Measurements from ENCODE around the gene DGKZ.
"Not testable (repeated sequence)": the region's sequence is repeated elsewhere in the genome, so short reads cannot be mapped to it uniquely, and the experiment has no call there.

Gene DGKZ, protein sequence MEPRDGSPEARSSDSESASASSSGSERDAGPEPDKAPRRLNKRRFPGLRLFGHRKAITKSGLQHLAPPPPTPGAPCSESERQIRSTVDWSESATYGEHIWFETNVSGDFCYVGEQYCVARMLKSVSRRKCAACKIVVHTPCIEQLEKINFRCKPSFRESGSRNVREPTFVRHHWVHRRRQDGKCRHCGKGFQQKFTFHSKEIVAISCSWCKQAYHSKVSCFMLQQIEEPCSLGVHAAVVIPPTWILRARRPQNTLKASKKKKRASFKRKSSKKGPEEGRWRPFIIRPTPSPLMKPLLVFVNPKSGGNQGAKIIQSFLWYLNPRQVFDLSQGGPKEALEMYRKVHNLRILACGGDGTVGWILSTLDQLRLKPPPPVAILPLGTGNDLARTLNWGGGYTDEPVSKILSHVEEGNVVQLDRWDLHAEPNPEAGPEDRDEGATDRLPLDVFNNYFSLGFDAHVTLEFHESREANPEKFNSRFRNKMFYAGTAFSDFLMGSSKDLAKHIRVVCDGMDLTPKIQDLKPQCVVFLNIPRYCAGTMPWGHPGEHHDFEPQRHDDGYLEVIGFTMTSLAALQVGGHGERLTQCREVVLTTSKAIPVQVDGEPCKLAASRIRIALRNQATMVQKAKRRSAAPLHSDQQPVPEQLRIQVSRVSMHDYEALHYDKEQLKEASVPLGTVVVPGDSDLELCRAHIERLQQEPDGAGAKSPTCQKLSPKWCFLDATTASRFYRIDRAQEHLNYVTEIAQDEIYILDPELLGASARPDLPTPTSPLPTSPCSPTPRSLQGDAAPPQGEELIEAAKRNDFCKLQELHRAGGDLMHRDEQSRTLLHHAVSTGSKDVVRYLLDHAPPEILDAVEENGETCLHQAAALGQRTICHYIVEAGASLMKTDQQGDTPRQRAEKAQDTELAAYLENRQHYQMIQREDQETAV

DNA sequence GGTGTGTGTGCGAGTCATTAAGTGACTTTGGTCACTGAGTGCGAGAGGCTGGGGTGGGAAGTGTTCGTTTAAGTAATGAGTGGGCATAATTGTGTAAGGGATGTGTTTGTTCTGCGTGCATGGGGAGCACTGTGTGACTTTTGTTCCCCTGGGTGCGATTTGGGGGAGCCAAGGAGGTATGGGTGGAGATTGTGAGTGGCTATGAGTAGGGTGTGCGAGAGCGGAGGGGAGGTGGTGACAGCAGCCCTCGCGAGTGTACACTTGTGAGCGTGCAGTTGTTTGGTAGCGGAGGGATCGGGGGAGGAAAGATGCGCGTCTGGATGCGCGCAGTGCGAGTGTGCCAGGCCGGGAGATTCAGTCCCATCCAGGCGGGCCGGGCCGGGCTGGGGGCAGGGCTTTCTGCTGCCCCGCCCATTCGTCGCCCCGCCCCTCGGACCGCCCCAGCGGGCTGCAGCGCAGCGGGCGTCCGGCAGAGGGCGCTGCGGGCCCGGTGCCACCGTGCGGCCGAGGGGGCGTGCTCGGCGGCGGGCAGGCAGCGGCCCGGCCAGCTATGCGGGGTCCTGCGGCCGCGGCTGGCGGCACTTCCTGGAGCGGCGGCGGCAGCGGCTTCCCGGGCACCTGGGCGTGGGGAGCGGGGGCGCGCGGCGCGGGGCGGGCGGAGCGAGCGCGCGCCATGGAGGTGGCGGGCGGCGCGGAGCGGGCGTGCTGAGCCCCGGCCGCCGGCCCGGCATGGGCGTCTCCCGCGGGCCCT lies at the start of gene DGKZ:
Gene DGKZ (plus strand): TSS at position 578 of the 751 bp plus-strand sequence. CDS start 197 bp downstream, outside the sequence.
- peak; percentile 98 for DNase-seq

DNA sequence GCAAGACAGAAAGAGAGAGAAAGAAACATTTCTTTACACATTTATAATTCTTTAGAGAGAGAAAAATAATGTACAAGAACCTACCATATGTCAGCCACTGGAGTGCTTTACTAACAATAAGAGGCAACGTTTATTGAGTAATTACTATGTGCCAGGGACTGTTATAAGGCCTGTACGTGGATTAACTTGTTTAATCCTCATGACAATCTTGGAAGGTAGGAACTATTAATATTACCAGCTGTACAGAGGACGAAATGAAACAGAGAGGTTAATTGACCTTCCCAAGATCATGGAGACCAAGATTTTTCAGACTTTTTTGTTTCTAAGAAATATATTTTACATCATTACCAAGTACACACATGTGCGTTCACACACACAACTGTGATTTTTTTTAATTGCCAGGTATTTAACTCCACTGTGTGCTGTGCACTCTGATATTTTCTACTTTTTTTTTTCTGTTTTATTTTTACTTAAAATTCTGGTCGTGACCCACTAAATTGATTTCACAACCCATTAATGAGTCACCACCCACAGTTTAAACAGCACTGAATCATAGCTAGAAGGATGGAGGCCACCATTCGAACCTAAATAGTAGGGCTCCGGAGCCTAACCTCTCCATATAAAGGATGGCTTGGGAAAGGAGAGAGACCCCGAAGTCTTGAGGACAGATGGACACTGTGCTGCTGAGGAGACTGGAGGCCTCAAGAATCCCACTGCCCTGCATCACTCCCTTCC lies 48.4 kb upstream of the DGKZ start:
- DNase-seq = no peak

DNA sequence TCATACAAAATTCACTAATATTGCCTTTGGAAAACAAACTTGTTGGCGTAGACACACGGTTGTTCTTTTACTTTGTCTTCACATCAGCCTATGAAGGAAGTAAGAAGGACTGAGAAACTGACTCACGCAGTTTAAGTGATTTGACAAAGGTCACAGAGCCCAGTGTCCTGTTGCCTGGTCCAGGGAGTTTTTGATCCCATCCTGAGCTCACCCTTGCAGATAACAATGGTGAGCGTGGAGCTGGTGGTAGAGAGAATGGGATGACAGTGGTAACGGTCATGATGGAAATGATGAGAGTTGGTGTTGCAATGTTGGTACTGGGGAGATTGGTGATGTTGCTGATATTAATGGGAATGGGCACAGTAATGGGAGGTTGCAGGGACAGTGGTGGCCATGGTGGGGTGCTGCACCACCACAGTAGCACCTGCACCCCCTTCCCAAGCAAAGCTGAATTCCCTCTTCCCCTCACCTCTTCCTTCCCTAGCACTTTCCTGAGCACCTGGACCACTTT lies 47.8 kb upstream of the DGKZ start:
- DNase-seq = no peak

DNA sequence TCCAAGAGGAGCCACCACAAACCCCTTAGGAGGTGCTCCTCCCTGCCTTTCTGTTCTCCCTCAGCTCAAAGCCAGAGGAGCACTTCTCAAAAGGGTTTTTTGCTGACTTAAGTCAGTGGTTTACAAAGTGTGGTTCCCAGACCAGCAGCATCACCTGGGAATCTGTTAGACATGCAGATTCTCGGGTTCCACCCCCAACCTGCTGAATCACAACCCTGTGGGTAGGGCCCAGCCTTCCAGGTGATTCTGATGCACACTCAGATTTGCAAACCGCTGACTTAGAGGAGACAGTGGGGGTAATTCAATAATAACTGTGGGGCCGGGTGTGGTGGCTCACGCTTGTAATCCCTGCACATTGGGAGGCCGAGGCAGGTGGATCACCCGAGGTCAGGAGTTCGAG lies 47.0 kb upstream of the DGKZ start:
- no peak for DNase-seq

DNA sequence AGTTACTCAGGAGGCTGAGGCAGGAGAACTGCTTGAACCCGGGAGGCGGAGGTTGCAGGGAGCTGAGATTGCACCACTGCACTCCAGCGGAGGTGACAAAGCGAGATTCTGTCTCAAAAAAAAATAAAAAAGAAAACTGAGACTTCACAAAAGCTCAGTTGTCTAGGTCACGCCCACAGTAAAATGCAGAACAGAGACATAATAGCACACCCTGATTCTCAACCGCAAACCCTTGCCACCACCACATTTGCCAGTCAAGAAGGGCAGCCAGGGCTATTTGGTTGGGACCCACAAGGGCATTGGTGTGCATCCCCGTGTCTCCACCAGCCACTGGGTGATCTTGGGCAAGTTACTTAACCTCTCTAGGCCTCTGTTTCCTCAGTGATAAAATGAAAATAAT lies 44.4 kb upstream of the DGKZ start:
- no peak for DNase-seq

DNA sequence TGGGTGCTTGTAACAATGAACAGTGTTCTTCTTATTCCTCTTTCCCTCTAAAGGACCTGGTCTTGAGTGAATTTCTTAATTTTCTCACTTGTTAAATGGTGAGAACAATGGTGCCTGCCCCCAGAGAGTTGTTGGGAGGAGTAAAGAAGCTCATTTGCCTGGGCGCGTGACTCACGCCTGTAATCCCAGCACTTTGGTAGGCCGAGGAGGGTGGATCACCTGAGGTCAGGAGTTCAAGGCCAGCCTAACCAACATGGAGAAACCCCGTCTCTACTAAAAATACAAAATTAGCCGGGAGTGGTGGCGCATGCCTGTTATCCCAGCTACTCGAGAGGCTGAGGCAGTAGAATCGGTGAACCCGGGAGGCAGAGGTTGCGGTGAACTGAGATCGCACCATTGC lies 43.2 kb upstream of the DGKZ start:
- DNase-seq = not testable (repeated sequence)

DNA sequence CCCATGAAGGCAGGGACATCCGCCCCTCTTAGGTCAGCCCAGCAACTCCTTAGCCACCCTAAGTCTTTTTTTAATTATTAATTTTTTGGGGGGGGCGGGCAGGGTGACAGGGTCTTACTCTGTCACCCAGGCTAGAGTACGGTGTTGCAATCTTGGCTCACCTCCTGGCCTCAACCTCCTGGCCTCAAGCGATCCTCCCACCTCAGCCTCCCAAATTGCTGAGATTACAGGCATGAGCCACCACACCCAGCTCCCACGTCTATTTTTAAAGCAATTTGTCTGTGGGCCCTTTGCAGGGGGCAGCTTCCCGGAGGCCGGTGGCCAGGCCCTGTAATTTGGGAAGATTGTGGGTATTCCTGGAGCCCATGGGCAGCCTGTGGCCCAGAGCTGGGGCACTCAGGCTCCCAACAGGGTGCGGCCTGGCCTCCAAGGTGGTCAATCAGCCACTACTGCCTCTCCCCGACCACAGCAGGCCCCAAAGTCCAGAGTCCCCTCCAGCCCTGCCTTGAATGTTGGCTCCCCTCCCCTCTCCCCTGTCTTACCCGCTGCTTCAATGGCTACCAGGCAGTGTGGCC lies 42.6 kb upstream of the DGKZ start:
- DNase-seq = no peak

DNA sequence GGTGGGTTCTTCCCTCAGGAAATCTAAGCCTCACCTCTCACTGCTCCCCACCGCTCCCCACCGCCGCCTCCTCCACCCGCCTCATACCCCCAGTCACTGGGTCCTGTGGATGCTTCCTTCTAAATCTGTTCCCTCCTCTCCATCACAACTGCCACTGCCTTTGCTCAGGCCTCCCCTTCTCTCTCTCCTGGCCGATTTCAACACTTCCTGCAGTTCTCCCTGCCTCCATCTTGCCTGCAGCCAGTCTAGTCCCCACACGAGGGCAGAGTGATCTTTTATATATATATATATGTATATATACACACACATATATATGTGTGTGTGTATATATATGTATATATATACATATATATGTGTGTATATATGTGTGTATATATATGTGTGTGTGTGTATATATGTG lies 42.0 kb upstream of the DGKZ start:
- no peak for DNase-seq

DNA sequence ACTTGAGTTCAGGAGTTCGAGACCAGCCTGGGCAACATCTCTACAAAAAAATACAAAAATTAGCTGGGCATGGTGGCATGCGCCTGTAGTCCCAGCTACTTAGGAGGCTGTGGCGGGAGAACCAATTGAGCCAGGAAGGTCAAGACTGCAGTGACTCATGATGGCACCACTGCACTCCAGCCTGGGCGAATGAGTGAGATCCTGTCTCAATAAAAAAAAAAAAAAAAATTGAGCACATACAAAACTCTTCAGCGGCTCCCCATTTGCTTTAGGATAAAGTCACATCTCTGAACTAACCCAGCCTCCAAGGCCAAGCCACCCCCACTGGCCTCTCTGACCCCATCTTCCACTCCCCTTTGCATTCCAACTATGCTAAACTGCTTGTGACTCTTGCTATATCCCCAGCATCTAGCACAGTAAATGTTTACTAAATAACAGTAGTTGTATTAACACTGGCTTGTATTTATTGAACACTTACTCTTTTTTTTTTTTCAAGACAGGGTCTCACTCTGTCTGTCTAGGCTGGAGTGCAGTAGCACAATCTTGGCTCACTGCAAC lies 40.9 kb upstream of the DGKZ start:
- no peak for DNase-seq

DNA sequence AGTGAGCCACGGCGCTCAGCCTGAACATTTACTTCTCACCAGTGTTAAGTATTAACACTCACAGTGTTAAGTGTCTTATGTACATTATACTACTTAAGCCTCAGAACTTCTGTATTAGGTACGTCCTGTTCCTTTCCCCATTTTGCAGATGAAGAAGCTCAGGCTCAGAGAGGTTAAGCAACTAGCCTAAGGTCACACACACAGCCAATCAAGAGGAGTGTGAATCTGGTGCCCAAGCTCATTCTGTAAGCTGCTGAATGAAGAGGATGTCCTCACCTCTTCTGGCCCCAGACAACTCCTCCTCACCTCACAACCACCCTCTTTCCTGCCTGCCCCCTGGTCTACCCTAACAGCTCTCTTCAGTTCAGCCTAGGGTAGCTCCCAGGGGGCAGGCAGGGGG lies 39.9 kb upstream of the DGKZ start:
- no peak for DNase-seq

DNA sequence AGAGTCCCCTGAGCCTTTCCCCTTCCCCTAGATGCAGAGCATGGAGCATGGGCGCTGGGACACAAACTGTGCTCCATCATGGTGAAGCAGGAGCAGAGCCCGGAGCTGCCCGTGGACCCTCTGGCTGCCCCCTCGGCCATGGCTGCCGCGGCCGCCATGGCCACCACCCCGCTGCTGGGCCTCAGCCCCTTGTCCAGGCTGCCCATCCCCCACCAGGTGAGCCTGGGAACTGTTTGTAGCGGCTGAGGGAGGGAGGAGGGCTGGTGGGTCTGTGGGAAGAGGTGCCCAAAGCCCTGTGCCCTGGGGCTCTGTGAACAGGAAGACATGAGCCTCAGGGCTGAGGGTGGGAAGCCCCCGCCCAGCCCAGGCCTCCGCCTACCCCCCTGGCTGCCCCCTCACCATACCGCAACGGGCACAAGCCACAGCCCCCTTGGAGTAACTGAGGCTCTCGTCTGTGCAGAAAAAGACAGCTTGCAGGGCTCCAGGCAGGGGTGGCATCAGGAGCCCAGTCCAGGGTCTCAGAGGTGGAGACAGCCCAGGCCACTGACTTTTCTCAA lies 39.4 kb upstream of the DGKZ start:
- DNase-seq = no peak

DNA sequence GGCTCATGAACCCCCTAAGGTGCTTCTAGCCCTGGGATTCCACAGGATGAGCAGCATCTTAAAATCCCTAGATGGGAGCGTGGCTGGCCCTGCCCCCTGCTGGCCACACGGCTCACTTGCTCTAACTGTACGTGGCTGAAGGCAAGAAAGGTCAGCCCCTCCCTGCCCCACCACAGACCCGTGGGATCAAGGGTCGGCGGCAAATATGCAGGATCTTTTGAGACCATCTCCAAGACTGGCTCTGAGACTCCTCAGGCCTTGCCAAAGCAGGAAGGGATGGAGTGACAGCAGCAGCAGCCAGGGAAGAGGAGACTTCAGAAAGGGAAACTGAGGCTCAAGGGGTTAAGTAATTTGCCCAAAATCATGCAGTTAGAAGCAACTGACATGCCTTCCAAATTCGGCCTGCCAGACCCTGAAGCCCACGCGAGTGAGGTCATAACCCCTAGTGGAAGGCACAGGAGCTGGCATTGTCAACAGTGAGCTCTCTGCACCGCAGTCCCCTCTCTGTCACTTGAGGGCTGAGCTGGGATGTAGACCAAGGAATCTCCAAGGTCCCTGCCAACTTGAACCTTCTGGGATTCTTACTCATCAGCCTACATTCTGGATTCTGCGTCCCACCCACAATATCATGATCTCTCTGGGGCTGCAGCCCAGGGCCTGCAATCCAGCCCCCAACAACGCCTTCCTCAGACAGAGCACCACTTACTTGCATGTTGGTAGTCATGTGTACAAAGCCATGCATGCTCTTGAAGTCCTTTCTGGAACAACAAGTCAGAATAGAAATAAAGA lies 38.4 kb upstream of the DGKZ start:
- DNase-seq = peak; percentile 85

DNA sequence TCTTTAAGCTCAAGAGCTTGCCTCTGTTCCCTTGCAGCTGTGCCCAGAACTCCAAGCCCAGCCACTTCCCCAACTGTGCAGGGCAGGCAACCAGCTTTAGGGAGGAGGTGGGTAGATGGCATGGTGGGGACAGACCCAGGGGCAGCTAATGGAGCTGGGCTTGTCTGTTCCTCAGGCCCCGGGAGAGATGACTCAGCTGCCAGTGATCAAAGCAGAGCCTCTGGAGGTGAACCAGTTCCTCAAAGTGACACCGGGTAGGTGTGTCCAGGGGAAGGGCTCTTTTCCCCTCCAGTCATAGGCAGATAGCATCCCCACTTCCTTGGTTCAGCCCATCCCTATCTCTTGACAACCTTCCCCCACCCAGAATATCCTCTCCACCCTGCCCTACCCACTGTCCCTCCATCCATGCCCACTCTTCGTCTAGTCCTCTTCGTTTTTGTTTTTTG lies 37.4 kb upstream of the DGKZ start:
- DNase-seq = no peak

DNA sequence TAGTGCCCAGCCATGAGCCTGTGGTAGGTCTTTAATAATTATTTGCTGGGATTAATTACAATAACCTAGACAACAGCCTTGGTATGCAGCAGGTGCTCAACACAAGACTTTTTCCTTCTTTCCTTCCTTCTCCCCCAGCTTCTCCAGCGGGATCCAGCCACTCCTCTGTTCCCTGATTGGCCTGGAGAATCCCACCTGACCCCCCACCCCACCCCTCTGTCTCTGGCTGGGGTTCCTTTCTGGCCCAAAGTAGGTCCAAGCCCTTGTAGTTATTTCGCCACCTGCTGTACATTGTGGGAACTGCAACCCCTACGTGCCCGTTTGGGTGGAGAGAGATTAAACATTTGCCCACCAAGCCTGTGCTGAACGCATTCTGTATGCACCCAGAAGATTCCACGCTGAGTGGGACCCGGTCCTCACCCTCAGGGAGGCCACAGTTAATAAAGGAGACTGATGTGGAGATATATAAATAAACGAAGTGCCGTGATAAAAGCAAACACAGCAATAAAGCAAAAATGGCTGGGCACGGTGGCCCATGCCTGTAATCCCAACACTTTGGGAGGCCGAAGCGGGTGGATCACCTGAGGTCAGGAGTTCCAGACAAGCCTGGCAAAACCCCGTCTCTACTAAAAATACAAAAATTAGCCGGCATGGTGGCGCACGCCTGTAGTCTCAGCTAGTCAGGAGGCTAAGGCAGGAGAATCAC lies 32.1 kb upstream of the DGKZ start:
- peak; percentile 91 for DNase-seq

DNA sequence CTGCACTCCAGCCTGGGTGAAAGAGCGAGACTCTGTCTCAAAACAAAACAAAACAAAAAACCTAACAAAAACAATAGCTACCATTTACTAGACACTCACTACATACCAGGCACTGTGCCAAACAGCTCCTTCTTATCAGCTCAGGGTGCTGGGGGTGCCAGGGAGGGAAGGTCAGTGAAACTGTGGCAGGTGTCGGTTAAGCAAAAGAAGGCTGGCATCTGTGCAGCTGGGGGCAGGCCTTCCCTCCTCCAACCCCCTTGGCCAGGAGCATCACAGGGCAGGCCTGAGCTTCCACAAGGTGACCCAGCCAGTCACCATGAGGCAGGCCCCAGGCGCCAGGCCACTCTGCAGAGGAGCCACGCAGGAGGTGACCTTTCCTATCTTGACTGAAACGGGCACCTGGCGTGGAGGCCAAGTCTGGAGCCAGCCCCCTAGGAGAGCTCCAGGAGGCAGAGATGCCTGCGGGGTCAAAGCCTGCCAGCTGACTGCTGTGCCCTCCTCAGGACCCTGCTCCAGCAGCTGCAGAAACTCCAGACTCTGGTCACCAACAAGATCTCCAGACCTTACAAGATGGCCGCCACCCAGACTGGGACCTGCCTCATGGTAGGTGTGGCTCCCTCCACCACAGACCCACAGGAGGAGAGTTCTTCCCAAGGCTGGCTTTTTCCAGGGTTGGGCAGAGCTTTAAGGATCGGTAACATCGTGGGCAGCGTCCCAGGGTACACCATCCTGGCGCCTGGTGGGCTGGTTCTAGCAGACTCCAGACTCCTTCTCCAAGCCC lies 31.3 kb upstream of the DGKZ start:
- DNase-seq = no peak

DNA sequence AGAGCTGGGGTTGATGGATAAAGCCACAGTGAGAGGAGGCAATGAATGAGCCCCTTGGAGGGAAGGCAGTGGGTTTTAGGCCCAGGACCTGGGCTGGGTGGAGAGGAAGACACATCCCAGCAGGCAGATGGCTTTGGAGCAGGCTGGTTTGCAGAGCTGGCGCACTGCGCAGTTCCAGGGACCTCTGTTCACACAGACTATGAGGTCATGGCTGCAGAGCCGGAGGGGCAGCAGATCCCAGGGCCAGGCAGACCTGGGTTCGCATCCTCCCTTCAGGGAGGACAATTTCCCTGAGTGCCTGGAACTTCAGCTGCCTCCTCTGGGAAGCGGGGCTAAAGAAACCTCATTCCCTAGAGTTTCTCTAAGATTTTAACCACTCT lies 28.2 kb upstream of the DGKZ start:
- peak; percentile 62 for DNase-seq

DNA sequence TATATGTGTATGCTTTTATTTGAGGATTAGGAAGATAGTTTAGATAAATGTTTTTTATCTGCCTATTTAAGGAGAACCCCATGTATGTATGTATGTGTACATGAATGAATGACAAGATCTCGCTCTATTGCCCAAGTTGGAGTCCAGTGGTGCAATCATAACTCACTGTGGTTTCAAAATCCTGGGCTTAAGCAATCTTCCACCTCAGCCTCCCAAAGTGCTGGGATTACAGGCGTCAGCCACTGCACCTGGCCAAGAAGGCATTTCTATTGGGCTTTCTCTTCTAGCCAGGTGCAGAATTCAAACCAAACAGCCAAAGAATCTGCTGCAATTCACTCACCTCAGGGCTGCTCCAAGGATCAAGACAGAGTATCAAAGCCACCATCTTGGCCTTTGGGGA lies 25.5 kb upstream of the DGKZ start:
- no peak for DNase-seq

DNA sequence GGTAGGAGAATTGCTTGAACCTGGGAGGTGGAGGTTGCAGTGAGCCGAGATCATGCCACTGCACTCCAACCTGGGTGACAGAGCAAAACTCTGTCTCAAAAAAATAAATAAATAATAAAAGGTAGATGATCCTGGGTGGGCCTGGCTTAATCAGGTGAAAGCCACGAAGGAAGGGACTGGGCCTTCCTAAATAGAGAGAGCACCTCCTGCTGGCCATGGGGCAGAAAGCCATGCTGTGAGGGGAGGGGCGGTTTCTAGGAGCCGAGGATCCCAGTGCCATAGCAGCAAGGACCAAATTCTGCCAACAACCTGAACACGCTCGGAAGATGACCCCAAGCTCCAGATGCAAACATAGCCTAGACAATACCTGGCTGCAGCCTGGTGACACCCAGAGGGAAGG lies 24.5 kb upstream of the DGKZ start:
- DNase-seq = no peak
